ENCODE results near the gene UROD. TPM values are rescaled to one million over a fixed set of nuclear protein-coding genes. Genes with fewer than 3 reads are reported as not detected.
"Not testable (repeated sequence)": the region's sequence is repeated elsewhere in the genome, so short reads cannot be mapped to it uniquely, and the experiment has no call there.

The UROD gene
- total RNA-seq: 100 to 1,000 TPM; 149 to 176 TPM

DNA sequence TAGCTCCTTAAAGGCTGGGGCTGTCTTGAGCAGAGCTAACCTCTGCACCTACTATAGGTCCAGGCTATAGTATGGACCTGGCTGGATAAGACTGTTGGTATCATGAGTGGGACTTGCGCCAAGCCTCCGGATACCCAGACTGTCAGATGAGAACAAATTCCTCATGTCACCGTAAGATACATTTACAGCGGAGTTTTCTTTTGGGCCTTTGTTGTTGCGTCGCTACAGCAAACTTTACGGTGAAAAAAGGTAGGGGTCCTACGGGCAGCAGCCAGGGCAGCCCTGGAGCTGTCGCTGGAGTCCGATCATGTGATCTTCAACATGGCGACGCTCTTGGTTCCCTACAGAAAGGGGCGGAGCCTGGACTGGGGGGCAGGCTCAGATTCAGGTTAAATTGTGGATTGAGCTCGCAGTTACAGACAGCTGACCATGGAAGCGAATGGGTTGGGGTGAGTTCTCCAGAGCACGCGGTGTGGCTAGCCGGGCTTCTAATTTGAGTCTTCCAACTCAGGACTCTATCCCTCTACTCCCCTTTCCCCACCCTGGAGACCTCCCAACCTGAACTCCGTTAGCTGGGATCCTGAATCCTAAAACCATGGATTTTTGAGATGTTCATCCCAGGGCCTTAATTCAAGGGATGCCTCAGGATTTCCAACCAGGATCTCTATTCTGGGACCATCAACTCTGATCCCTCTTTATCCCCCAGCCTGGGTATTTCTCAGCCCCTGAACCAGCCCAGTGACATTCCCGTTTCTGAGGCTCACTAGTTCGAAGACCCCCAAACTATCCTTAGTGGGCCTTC lies at the start of gene UROD:
UROD (plus strand) TSS at position 418 of the 802 bp plus-strand sequence; CDS start at position 430, 12 bp downstream.
- no peaks in the 10 kb centered on the region for H3K9me3 Mint-ChIP-seq
- H3K27ac Mint-ChIP-seq: peak within 1 kb of the TSS; percentile 86 to 89
- peak; percentile 88 to 91 for DNase-seq (ENCODE audit: low spot score in 2 of 2)
- H3K36me3 Mint-ChIP-seq: peaks cover 12% of the 10 kb centered on the region in 2 donors
- peak; percentile 74 to 79 for ATAC-seq

DNA sequence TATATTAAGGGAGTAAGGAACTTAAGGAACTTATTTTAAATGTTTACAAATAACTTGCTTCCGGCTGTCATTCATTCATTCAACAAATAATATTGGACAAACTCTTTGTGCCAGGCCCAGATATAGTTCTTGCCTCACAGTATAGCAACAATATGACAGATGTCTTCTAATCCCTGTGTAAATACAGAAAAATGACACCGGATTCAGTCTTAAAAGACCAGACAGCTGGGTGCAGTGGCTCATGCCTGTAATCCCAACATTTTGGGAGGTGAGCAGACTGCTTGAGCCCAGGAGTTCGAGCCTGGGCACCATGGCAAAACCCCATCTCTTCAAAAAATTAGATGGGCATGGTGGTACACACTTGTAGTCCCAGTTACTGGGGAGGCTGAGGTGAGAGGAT lies 49.3 kb upstream of the UROD start:
- no peak for ATAC-seq
- Mint-ChIP-seq H3K36me3 (no peaks in the 10 kb centered on the region), H3K27ac (no peak overlapping the region), H3K9me3 (no peaks in the 10 kb centered on the region)
- DNase-seq (ENCODE audit: low spot score in 2 of 2): no peak

DNA sequence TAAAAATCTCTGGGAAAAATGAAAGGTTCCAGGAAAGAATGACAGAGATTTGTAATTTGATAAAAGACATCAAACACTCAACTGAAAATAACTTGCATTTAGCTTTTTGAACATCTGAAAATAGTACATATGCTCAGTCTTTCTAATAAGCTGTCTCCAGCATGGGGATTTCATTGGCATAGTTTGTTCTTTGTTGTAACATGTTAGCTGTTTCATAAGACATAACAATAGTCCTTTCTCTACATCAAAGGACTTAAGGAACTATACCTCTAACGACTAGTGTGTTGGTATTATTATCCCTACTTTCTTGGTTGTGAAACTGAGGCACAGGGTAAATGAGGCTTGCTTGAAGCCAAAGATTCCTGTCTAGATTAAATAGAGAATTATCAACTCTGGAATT lies 47.7 kb upstream of the UROD start:
- ATAC-seq (no peak), DNase-seq (ENCODE audit: low spot score in 2 of 2) (no peak)
- H3K9me3 Mint-ChIP-seq: no peaks in the 10 kb centered on the region
- no peaks in the 10 kb centered on the region for H3K36me3 Mint-ChIP-seq
- H3K27ac Mint-ChIP-seq: no peak overlapping the region

DNA sequence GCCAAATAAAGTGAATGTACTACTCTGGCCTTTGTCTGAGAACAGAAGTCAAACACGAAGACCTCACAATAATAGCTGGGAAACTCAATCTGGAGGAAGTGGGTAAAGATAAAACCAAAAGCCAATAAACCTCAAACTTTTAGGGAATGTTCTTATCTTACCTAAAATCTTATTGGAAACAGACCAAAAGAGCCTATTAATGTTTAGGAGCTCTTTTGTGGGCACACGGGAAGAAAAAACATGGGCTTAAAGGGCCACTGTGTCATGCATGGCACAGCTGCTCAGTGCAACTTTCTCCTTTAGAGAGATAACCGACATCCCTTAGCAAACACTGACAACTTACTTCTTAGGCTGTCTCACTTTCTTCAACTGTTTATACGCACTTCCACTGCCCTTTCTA lies 41.7 kb upstream of the UROD start:
- H3K36me3 Mint-ChIP-seq: peaks cover 5% of the 10 kb centered on the region in 2 donors
- ATAC-seq: no peak
- H3K27ac Mint-ChIP-seq: no peak overlapping the region

DNA sequence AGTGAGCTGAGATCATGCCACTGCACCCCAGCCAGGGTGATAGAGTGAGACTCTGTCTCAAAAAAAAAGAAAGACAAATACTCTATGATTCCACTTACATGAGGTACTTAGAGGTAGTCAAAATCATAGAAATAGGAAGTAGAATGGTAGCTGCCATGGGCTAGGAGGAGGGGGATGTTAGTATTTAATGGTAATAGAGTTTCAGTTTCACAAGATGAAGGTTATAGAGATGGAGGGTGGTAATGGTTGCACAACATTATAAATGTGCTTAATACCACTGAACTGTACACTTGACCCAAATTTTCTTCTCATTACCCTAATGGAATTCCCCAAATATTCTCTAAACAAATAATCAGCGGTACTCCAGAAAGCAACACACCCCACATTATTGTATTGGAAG lies 38.4 kb upstream of the UROD start:
- ATAC-seq: no peak
- DNase-seq (ENCODE audit: low spot score in 2 of 2): no peak
- Mint-ChIP-seq H3K27ac (peak overlapping the region in 1 of 2 donors; percentile 81), H3K36me3 (peaks cover 18 to 20% of the 10 kb centered on the region in 2 donors), H3K9me3 (no peaks in the 10 kb centered on the region)

More for the DNA sequence above, 41.7 kb upstream of the UROD start:
- no peaks in the 10 kb centered on the region for H3K9me3 Mint-ChIP-seq
- no peak for DNase-seq (ENCODE audit: low spot score in 2 of 2)

DNA sequence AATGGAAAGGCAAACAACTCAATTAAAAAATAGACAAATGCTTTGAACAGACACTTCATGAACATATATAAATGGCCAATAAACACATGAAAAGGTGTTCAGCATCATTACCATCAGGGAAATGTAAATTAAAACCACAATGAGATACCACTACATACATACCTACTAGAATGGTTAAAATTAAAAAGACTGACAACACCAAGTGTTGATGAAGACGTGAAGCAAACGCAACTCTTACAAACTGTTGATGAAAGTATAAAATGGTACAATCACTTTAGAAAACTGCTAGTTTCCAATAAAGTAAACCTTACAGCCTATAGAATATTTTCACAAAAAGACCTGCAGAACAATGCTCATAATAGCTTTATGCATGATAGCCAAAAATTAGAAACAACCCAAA lies 35.8 kb upstream of the UROD start:
- ATAC-seq (no peak), DNase-seq (ENCODE audit: low spot score in 2 of 2) (no peak)
- Mint-ChIP-seq H3K27ac (peak overlapping the region in 1 of 2 donors; percentile 30), H3K9me3 (no peaks in the 10 kb centered on the region), H3K36me3 (peaks cover 20 to 22% of the 10 kb centered on the region in 2 donors)

DNA sequence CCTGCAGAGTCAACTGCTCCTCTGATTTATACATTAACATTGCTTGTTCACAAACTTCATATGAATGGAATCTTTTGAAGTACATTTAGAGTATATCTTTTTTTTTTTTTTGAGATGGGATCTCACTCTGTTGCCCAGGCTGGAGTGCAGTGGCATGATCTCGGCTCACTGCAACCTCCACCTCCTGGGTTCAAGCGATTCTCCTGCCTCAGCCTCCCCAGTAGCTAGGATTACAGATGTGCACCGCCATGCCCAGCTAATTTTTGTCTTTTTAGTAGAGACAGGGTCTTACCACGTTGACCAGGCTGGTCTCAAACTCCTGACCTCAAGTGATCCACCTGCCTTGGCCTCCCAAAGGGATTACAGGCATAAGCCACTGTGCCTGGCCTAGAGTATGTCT lies 34.7 kb upstream of the UROD start:
- not testable (repeated sequence) for H3K9me3 Mint-ChIP-seq; ATAC-seq; DNase-seq (ENCODE audit: low spot score in 2 of 2); H3K27ac Mint-ChIP-seq
- H3K36me3 Mint-ChIP-seq: peaks cover 20 to 22% of the 10 kb centered on the region in 2 donors

DNA sequence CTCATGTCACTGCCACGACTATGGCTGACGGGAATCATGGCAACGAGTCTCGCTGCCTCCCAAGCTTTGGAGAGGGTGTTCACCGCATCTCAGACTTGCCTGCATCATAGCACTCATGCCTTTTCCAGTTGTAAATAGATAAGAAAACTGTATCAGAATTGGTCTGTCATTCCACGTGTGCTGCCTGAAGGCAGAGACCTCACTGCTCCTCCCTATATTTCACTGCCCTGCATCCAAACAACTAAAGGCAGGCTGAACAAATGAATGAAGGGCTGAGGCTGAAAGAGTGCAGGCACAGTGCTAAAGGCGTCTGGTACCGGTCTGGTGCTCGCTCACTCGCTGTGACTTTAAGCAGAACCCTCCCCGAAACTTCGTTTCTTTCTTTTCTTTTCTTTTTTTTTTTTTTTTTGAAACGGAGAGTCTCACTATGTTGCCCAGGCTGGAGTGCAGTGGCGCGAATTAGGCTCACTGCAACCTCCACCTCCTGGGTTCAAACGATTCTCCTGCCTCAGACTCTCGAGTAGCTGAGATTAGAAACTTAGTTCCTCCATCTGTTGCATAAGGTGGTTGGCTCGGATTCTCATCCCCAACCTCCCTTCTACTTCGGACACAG lies 26.2 kb upstream of the UROD start:
- ATAC-seq (peak in 1 of 2 donors; percentile 7), DNase-seq (ENCODE audit: low spot score in 2 of 2) (no peak)
- no peaks in the 10 kb centered on the region for H3K9me3 Mint-ChIP-seq
- peak overlapping the region; percentile 91 to 95 for H3K27ac Mint-ChIP-seq
- H3K36me3 Mint-ChIP-seq: peaks cover 10 to 14% of the 10 kb centered on the region in 2 donors

DNA sequence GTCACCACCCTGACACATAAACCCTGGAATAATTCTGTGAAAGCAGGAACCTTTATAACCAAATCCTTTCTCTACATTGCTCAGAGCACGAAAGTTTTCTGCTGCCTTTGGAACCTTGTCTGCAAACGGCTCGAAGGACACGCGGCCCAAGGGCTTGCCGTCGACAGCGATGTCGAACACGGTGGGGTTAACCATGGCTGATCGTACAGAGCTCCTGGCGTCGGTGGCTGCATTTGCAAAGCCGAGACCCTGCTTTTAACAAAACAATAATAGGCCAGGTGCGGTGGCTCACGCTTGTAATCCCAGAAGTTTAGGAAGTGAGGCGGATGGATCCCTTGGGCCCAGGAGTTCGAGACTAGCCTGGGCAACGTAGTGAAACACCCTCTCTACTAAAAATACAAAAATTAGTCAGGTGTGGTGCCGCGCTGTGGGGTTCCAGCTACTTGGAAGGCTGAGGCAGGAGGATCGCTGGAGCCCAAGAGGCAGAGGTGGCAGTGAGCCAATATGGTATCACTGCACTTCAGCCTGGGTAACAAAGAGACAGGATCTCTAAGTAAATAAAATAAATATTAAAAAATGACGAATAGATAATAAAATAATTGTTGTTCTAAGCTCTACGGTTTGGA lies 23.4 kb upstream of the UROD start:
- Mint-ChIP-seq H3K9me3 (no peaks in the 10 kb centered on the region), H3K36me3 (peaks cover 8 to 14% of the 10 kb centered on the region in 2 donors), H3K27ac (no peak overlapping the region)
- no peak for ATAC-seq
- no peak for DNase-seq (ENCODE audit: low spot score in 2 of 2)

DNA sequence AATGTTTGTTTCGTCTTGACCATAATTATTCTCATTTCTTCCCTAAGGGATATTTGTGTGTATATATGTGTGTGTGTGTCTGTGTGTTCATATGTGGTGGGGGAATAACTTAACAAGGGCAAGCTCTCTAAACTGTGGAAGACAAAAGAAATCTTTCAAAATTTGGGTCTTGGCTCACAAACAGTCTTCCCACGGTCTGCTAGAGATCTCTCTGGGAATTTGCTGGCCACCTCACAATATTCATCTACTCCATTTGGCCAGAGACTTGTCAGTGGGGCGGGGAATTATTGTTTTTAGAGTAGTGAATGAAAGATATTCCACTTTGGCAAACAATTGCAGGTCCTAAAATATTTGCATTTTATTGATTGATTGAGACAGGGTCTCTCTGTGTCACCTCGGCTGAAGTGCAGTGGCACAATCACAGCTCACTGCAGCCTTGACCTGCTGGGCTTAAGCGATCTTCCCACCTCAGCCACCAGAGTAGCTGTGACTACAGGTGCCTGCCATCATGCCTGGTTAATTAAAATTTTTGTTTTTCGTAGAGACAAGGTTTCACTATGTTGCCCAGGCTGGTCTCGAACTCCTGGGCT lies 17.6 kb upstream of the UROD start:
- Mint-ChIP-seq H3K27ac (no peak overlapping the region), H3K9me3 (no peaks in the 10 kb centered on the region), H3K36me3 (no peaks in the 10 kb centered on the region)
- DNase-seq (ENCODE audit: low spot score in 2 of 2): no peak
- no peak for ATAC-seq

DNA sequence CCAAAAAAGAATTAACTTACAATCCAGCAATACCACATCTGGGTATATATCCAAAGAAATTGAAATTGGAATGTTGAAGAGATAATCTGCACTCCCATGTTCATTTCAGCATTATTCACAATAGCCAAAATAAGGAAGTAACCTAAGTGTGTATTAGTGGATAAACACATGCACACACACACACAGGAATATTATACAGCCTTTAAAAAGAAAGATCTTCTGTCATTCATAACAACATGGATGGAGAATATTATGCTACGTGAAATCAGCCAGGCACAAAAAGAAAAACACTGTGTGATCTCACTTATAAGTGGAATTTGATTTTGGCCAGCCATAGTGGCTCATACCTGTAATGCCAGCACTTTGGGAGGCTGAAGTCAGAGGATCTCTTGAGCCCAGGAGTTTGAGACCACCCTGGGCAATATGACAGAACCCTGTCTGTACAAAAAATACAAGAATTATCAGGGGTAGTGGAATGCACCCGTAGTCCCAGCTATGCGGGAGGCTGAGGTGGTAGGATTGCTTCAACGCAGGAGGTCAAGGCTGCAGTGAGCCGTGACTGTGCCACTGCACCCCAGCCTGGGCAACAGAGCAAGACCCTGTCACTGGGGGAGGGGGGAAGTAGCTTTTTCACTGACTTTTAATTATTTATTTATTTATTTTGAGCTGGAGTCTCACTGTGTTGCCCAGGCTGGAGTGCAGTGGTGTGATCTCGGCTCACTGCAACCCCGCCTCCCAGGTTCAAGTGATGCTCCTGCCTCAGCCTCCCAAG lies 16.4 kb upstream of the UROD start:
- no peaks in the 10 kb centered on the region for H3K9me3 Mint-ChIP-seq
- DNase-seq (ENCODE audit: low spot score in 2 of 2): no peak
- H3K36me3 Mint-ChIP-seq: no peaks in the 10 kb centered on the region
- ATAC-seq: no peak
- no peak overlapping the region for H3K27ac Mint-ChIP-seq

DNA sequence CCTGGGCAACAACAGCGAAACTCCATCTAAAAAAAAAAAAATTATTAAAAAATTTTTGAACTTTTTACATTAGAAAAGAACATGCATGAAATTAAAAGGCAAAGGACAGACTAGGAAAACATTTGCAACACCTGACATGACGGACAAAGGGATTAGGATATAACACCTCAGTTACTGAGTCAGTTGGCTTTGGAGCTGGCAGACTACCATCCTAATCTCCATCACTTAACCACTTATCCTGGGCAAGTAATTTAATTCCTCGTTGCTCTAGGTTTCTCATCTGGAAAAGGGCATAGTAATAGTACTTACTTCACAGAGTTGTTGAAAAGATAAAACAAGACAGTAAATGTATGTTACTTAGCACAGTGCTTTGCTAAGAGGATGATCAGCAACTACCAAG lies 12.8 kb upstream of the UROD start:
- no peaks in the 10 kb centered on the region for H3K9me3 Mint-ChIP-seq
- DNase-seq (ENCODE audit: low spot score in 2 of 2) (no peak), ATAC-seq (no peak)
- peaks cover 0 to 4% of the 10 kb centered on the region in 2 donors for H3K36me3 Mint-ChIP-seq
- H3K27ac Mint-ChIP-seq: no peak overlapping the region

DNA sequence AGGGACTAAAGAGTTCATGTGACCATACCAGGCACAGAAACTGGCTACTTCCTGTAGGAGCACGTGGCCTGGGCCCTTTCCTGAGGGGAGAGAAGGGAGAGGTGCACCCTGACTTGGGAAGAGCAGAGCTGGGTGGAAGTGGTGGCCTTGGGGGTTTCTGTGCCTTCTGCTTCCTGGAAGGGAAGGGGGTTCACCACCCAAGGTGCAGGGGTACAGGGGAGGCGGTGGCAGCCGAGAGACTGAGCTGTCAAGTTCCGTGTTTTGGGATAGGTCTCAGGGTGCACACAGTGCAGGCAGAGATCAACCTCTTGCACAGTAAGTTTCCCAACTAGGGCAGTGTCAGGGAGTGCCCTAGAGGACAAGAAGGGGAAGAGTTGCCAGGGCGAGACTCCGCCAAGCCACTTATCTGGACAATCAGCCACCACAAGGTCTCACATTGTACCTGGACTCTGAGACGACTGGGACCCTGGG lies 11.0 kb upstream of the UROD start:
- peaks cover 0 to 4% of the 10 kb centered on the region in 2 donors for H3K36me3 Mint-ChIP-seq
- ATAC-seq (no peak), DNase-seq (ENCODE audit: low spot score in 2 of 2) (no peak)
- H3K27ac Mint-ChIP-seq: peak overlapping the region; percentile 78 to 97
- H3K9me3 Mint-ChIP-seq: no peaks in the 10 kb centered on the region

DNA sequence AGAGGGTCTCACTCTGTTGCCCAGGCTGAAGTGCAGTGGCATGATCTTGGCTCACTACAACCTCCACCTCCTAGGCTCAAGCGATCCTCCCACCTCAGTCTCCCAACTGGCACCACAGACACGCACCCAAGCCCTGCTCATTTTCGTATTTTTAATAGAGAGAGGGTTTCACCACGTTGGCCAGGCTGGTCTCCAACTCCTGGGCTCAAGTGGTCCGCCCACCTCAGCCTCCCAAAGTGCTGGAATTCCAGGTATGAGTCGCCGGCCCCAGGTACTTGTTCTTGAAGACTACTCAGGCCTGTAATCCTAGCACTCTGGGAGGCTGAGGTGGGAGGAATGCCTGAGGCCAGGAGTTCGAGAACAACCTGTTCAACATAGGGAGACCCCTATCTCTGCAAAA lies 10.5 kb upstream of the UROD start:
- not testable (repeated sequence) for ATAC-seq; DNase-seq (ENCODE audit: low spot score in 2 of 2); H3K36me3 Mint-ChIP-seq; H3K9me3 Mint-ChIP-seq
- H3K27ac Mint-ChIP-seq: peak overlapping the region; percentile 30 to 78

DNA sequence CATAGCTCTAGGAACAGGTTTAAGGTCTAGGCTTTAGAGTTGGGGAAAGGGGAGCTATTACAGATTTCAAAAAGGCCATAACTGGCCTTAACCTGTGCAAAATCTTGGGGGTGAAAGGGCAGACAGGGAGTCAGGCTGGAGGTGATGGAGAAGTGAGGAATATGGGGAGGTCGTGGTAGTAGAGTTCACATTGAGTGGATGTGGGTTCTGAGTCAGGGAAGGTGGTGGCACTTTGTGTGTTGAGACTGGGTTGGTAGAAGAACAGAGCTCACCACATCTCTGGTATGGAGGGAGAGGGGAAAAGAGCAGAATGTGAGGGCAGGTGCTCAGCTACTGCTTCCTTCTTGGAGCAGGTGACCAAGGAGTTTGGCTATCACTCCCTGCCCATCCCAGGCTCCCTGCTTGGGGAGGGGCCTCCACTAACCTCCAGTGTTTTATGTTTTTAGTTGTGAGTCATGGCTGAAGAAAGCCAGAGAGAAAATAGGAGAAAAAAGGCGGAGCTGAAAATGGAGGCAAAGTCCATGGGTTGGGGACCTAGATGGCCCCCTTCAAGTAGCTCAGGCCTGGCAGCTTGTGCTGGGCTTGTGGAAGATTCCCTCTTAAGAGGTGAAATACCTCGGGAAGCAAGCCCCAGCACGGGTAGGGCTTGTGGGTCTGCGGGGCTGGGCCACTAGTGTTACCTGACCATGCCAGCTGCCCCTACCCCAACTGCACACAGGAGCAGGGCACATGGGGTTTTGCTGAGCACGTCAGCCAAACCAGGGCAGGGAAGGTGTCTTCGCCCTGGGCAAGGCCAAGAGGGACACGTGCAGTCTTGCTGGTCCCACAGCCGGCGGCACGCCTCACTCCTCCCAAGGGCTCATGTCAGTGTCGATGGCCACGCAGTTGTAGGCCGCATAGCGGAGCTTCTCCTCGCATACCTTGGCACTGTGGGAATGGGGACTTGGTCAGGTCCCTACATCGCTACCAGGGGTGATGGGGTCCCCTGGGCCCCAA lies 9.1 kb upstream of the UROD start:
- peak in 1 of 2 donors; percentile 22 for ATAC-seq
- DNase-seq (ENCODE audit: low spot score in 2 of 2): no peak
- peaks cover 0 to 4% of the 10 kb centered on the region in 2 donors for H3K36me3 Mint-ChIP-seq
- peak overlapping the region; percentile 53 to 77 for H3K27ac Mint-ChIP-seq
- H3K9me3 Mint-ChIP-seq: no peaks in the 10 kb centered on the region

All from activated naive CD4-positive, alpha-beta T cell treated with anti-CD3 and anti-CD28 coated beads, Interleukin-2, amount 50 U/mL, for 72 hours (primary cell).